Fibroblast of upper back skin (primary cell): ENCODE measurements around the gene COL7A1.
A peak's percentile ranks its signal among the peaks of the same experiment; 100 is the strongest.

Source experiments
- DNase-seq: peaks from one replicate; pipeline ENCODE4 v3.0.0-alpha.2; 2013

The COL7A1 gene

GRCh38 chr3:48587686-48588085, 7.4 kb downstream of the COL7A1 start:
- no peak for DNase-seq

- DNase-seq = no peak
Observed at GRCh38 chr3:48585411-48585810, 9.7 kb downstream of the COL7A1 start.

GRCh38 chr3:48584836-48585235, 10.3 kb downstream of the COL7A1 start:
- no peak for DNase-seq

GRCh38 chr3:48581621-48582481, 13.3 kb downstream of the COL7A1 start:
- DNase-seq = no peak

- no peak for DNase-seq
Observed at GRCh38 chr3:48576647-48577046, 18.5 kb downstream of the COL7A1 start.

- no peak for DNase-seq
Observed at GRCh38 chr3:48575366-48575765, 19.8 kb downstream of the COL7A1 start.

- no peak for DNase-seq
Observed at GRCh38 chr3:48573973-48574585, 21.1 kb downstream of the COL7A1 start.

GRCh38 chr3:48572517-48572916, 22.6 kb downstream of the COL7A1 start:
- no peak for DNase-seq

- no peak for DNase-seq
Observed at GRCh38 chr3:48571938-48572337, 23.2 kb downstream of the COL7A1 start.

GRCh38 chr3:48569808-48570450, 25.2 kb downstream of the COL7A1 start:
- DNase-seq = no peak

GRCh38 chr3:48569400-48569799, 25.7 kb downstream of the COL7A1 start:
- DNase-seq = no peak

GRCh38 chr3:48568476-48568875, 26.7 kb downstream of the COL7A1 start:
- DNase-seq = no peak

- no peak for DNase-seq
Observed at GRCh38 chr3:48567500-48567899, 27.6 kb downstream of the COL7A1 start.

- DNase-seq = no peak
Observed at GRCh38 chr3:48567090-48567489, 28.0 kb downstream of the COL7A1 start.

- DNase-seq = no peak
Observed at GRCh38 chr3:48566401-48566760, 28.7 kb downstream of the COL7A1 start.

GRCh38 chr3:48565591-48566400, 29.3 kb downstream of the COL7A1 start:
- DNase-seq = peak; percentile 43

- DNase-seq = no peak
Observed at GRCh38 chr3:48565186-48565585, 29.9 kb downstream of the COL7A1 start.

- DNase-seq = no peak
Observed at GRCh38 chr3:48564667-48565066, 30.5 kb downstream of the COL7A1 start.

- DNase-seq = peak; percentile 40
Observed at GRCh38 chr3:48564022-48564421, 31.1 kb downstream of the COL7A1 start.

GRCh38 chr3:48563382-48563918, 31.7 kb downstream of the COL7A1 start, which contains the start of gene UCN2:
Gene UCN2 (minus strand): TSS chr3:48563781. CDS start chr3:48563124, 657 bp downstream.
- DNase-seq = peak; percentile 55

GRCh38 chr3:48562367-48563095, 32.6 kb downstream of the COL7A1 start:
- no peak for DNase-seq
